HCT116 (cell line): ENCODE data around the gene YBEY. TPM values are rescaled to one million over a fixed set of nuclear protein-coding genes. Genes with fewer than 3 reads are reported as not detected.

Experiments
- ATAC-seq: fragments of 200-7000 bp; cut with Tn5 transposase; 2 replicates; pipeline ENCODE4 v1.9.1; 2020; ENCODE audit warnings: mild to moderate bottlenecking, moderate library complexity
- BruUV-seq: library from RNA; stranded (reverse); fragments of 400-500 nt; replicated peaks from 2 replicates; lab custom pipeline; 2021; lab: Mats Ljungman, UMichigan
- CTCF ChIA-PET: fragments of 300-600 bp; sonication (Branson Sonifier 250); formaldehyde crosslinking; loops from one replicate; lab custom pipeline; 2021; ENCODE audit warnings: antibody characterized with exemption; lab: Charles Lee
- POLR2A ChIA-PET: fragments of 300-600, 350-600 bp; sonication (Branson Sonifier 250); formaldehyde crosslinking; loops from one replicate; lab custom pipeline; 2021; ENCODE audit warnings: antibody characterized with exemption; lab: Charles Lee
- RAD21 ChIA-PET, 2 experiments: fragments of 300-600 bp; sonication (Branson Sonifier 250); formaldehyde crosslinking; loops; one replicate each; lab custom pipeline; 2023; ENCODE audit warnings: low total read pairs in 2 of 2; ENCODE audit not compliant: uncharacterized antibody in 2 of 2, unreplicated experiment in 2 of 2, low non-redundant PET in 1 of 2; lab: Charles Lee
- DNase-seq: peaks from one replicate; pipeline ENCODE4 v3.0.0-alpha.2; 2010; ENCODE audit warnings: low read depth, low spot score
- H2AFZ ChIP-seq: fragments of 200-600 bp; shearing (Covaris generic), sonication (generic); 2 replicates; pipeline ENCODE4 v1.6.1; 2017; ENCODE audit warnings: low read depth, mixed run types, mixed read lengths, antibody characterized with exemption, low read length; ENCODE audit not compliant: poor library complexity, severe bottlenecking
- H3K27ac ChIP-seq: 2 replicates; pipeline ENCODE4 v1.5.1; 2012; ENCODE audit warnings: low read depth, low read length
- H3K27me3 ChIP-seq: fragments of 200-600 bp; sonication (generic); 2 replicates; pipeline ENCODE4 v1.6.1; 2016; ENCODE audit warnings: mixed run types, low read length, mixed read lengths; ENCODE audit not compliant: insufficient read depth
- H3K36me3 ChIP-seq, 2 experiments: fragments of 200-500 bp in 1 of 2; fragments of 200-600 bp in 1 of 2; sonication (Bioruptor generic) in 1 of 2; sonication (generic) in 1 of 2; 2 replicates each; pipeline versions ENCODE4 v1.5.1 to v1.6.1; 2014 to 2016; ENCODE audit warnings: low read length in 2 of 2, inconsistent platforms in 1 of 2, mixed read lengths in 1 of 2, mixed run types in 1 of 2; ENCODE audit not compliant: insufficient read depth in 2 of 2, control insufficient read depth in 1 of 2
- H3K4me1 ChIP-seq, 2 experiments: fragments of 200-600 bp in 1 of 2; sonication (generic) in 1 of 2; 2 replicates each; pipeline versions ENCODE4 v1.5.1 to v1.6.1; 2012 to 2017; ENCODE audit warnings: low read length in 2 of 2, inconsistent platforms in 1 of 2, mild to moderate bottlenecking in 1 of 2, mixed read lengths in 1 of 2, mixed run types in 1 of 2, moderate library complexity in 1 of 2; ENCODE audit not compliant: insufficient read depth in 2 of 2, control insufficient read depth in 1 of 2
- H3K4me2 ChIP-seq: fragments of 200-600 bp; sonication (generic); 2 replicates; pipeline ENCODE4 v1.6.1; 2017; ENCODE audit warnings: mixed run types, low read length, mixed read lengths
- H3K4me3 ChIP-seq, 2 experiments: fragments of 200-600 bp in 1 of 2; sonication (generic) in 1 of 2; replicated peaks in 1 of 2; 2 replicates each; pipeline ENCODE4 v1.5.1; 2011 to 2016; ENCODE audit warnings: low read length in 2 of 2, control low read depth in 1 of 2, low read depth in 1 of 2, mild to moderate bottlenecking in 1 of 2, mixed read lengths in 1 of 2, mixed run types in 1 of 2
- H3K79me2 ChIP-seq: fragments of 200-600 bp; sonication (generic); 2 replicates; pipeline ENCODE4 v1.6.1; 2017; ENCODE audit warnings: mild to moderate bottlenecking, mixed run types, low read length, moderate library complexity, mixed read lengths; ENCODE audit not compliant: insufficient read depth
- H3K9ac ChIP-seq: fragments of 200-600 bp; sonication (generic); 2 replicates; pipeline ENCODE4 v1.6.1; 2016; ENCODE audit warnings: low read length, mixed read lengths
- H3K9me2 ChIP-seq: fragments of 200-600 bp; sonication (generic), shearing (Covaris generic); 2 replicates; pipeline ENCODE4 v1.6.1; 2017; ENCODE audit warnings: mixed run types, mild to moderate bottlenecking, moderate library complexity; ENCODE audit not compliant: insufficient read depth
- H3K9me3 ChIP-seq, 2 experiments: fragments of 200-500 bp in 1 of 2; fragments of 200-600 bp in 1 of 2; sonication (Bioruptor generic) in 1 of 2; sonication (generic) in 1 of 2; 2 replicates each; pipeline ENCODE4 v1.6.1; 2014 to 2017; ENCODE audit warnings: low read length in 2 of 2, mixed read lengths in 2 of 2, inconsistent platforms in 1 of 2, low read depth in 1 of 2, mild to moderate bottlenecking in 1 of 2, mixed run types in 1 of 2, moderate library complexity in 1 of 2; ENCODE audit not compliant: control insufficient read depth in 1 of 2, insufficient read depth in 1 of 2
- H4K20me1 ChIP-seq: fragments of 200-600 bp; sonication (generic), shearing (Covaris generic); 2 replicates; pipeline ENCODE4 v1.6.1; 2017; ENCODE audit warnings: mixed run types, mild to moderate bottlenecking, moderate library complexity; ENCODE audit not compliant: insufficient read depth
- CBX3 ChIP-seq: IDR thresholded peaks from 2 replicates; pipeline ENCODE4 v1.6.1; 2012; ENCODE audit warnings: low read depth
- CEBPB ChIP-seq: IDR thresholded peaks from 2 replicates; pipeline ENCODE4 v1.6.1; 2012; ENCODE audit warnings: low read depth
- EGR1 ChIP-seq: IDR thresholded peaks from 2 replicates; pipeline ENCODE4 v1.6.1; 2012; ENCODE audit warnings: low read depth
- EZH2phosphoT487 ChIP-seq: fragments of 200-600 bp; IDR thresholded peaks from 2 replicates; pipeline ENCODE4 v1.6.1; 2018; ENCODE audit warnings: antibody characterized with exemption, borderline replicate concordance
- JUND ChIP-seq: IDR thresholded peaks from 2 replicates; pipeline ENCODE4 v1.6.1; 2012
- POLR2A ChIP-seq: IDR thresholded peaks from 2 replicates; pipeline ENCODE4 v1.7.0; 2011; ENCODE audit warnings: borderline replicate concordance; ENCODE audit not compliant: insufficient read depth, insufficient read length; ENCODE audit errors: extremely low read depth
- RAD21 ChIP-seq: IDR thresholded peaks from 2 replicates; pipeline ENCODE4 v1.6.1; 2012; ENCODE audit warnings: low read depth, mild to moderate bottlenecking
- SRF ChIP-seq: IDR thresholded peaks from 2 replicates; pipeline ENCODE4 v1.6.1; 2012; ENCODE audit warnings: low read depth
- TCF7L2 ChIP-seq: IDR thresholded peaks from 2 replicates; pipeline ENCODE4 v1.7.0; 2011; ENCODE audit warnings: borderline replicate concordance, inconsistent platforms; ENCODE audit not compliant: insufficient read depth, insufficient read length; ENCODE audit errors: extremely low read depth
- YY1 ChIP-seq: IDR thresholded peaks from 2 replicates; pipeline ENCODE4 v1.6.1; 2011; ENCODE audit warnings: low read length, low read depth, moderate library complexity, mild to moderate bottlenecking; ENCODE audit not compliant: insufficient replicate concordance; ENCODE audit errors: extremely low read depth
- ZBTB33 ChIP-seq: IDR thresholded peaks from 2 replicates; pipeline ENCODE4 v1.6.1; 2011; ENCODE audit warnings: mild to moderate bottlenecking, low read length, moderate library complexity; ENCODE audit not compliant: insufficient replicate concordance; ENCODE audit errors: extremely low read depth
- ZFX ChIP-seq: fragments of 450-650 bp; IDR thresholded peaks from 2 replicates; pipeline ENCODE4 v1.6.1; 2017
- ZNF274 ChIP-seq: fragments of 200-500 bp; sonication (Bioruptor generic); IDR thresholded peaks from 2 replicates; pipeline ENCODE4 v1.6.1; 2014; ENCODE audit warnings: mild to moderate bottlenecking, low read depth, low read length, inconsistent platforms
- intact Hi-C: fragments of 100-400 bp; cut with micrococcal nuclease; formaldehyde crosslinking; loops from 2 replicates; pipeline ENCODE4 v1.10.0; 2022
- total RNA-seq: library from RNA; stranded (reverse); gene quantifications from one replicate; pipeline ENCODE4 v1.2.1, GENCODE V29; 2021; ENCODE audit not compliant: unreplicated experiment
- TF ChIP-seq, protein P1 (sequence below): IDR thresholded peaks from 2 replicates; pipeline ENCODE4 v1.6.1; 2012; ENCODE audit warnings: low read depth

The YBEY gene
- total RNA-seq, 1 experiment from 2014 or later: 31.5 TPM

DNA sequence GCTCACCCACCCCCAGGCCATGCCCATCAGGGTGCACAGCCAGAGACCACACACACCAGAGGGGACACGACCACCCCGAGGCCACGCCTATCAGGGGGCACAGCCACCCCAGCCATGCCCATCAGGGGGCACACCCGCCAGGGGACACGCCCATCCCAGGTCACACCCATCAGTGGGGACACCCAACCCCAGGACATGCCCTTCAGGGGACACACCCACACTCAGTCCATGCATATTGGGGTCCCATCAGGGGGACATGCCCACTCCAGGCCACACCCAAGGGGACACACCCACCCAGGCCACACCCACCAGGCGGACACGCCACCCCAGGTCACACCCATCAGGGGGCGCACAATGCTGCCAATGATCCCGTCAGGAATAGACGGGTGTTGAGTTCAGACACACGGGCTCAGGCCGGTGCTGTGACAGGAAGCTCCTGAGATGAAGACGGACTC, 21.4 kb upstream of the YBEY start:
- POLR2A ChIA-PET: no interaction called here

More for the DNA sequence above, 21.4 kb upstream of the YBEY start:
- no peaks in the 10 kb centered on the region for H3K9me2 ChIP-seq
- TF ChIP-seq CBX3 (no peak), ZBTB33 (no peak), EGR1 (no peak), RAD21 (no peak), YY1 (no peak), TCF7L2 (no peak), SRF (no peak), ZNF274 (no peak), POLR2A (no peak), CEBPB (no peak), ZFX (no peak), JUND (no peak), EZH2phosphoT487 (no peak)
- TF ChIP-seq, protein P1, sequence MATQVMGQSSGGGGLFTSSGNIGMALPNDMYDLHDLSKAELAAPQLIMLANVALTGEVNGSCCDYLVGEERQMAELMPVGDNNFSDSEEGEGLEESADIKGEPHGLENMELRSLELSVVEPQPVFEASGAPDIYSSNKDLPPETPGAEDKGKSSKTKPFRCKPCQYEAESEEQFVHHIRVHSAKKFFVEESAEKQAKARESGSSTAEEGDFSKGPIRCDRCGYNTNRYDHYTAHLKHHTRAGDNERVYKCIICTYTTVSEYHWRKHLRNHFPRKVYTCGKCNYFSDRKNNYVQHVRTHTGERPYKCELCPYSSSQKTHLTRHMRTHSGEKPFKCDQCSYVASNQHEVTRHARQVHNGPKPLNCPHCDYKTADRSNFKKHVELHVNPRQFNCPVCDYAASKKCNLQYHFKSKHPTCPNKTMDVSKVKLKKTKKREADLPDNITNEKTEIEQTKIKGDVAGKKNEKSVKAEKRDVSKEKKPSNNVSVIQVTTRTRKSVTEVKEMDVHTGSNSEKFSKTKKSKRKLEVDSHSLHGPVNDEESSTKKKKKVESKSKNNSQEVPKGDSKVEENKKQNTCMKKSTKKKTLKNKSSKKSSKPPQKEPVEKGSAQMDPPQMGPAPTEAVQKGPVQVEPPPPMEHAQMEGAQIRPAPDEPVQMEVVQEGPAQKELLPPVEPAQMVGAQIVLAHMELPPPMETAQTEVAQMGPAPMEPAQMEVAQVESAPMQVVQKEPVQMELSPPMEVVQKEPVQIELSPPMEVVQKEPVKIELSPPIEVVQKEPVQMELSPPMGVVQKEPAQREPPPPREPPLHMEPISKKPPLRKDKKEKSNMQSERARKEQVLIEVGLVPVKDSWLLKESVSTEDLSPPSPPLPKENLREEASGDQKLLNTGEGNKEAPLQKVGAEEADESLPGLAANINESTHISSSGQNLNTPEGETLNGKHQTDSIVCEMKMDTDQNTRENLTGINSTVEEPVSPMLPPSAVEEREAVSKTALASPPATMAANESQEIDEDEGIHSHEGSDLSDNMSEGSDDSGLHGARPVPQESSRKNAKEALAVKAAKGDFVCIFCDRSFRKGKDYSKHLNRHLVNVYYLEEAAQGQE: no peak
- H4K20me1 ChIP-seq: no peaks in the 10 kb centered on the region
- no peak overlapping the region for H3K4me3 ChIP-seq
- no peak overlapping the region for H3K9ac ChIP-seq
- H3K27me3 ChIP-seq: no peaks in the 10 kb centered on the region
- no peak overlapping the region for H2AFZ ChIP-seq
- no peak for DNase-seq
- ChIA-PET CTCF (no interaction called here), RAD21 (no interaction called here)
- intact Hi-C loops: no loop called here
- peaks cover 30 to 61% of the 10 kb centered on the region in 2 experiments for H3K36me3 ChIP-seq
- H3K27ac ChIP-seq: no peak overlapping the region
- no peak overlapping the region for H3K4me2 ChIP-seq
- no peaks in the 10 kb centered on the region for H3K9me3 ChIP-seq
- H3K4me1 ChIP-seq: no peaks in the 10 kb centered on the region
- no peaks in the 10 kb centered on the region; the same call in 1 of the 2 replicates for H3K79me2 ChIP-seq
- BruUV-seq: no TSS peak
- peak; percentile 58 for ATAC-seq
